Ureter (tissue), 1 donor: Measurements from ENCODE around the gene MYRIP. TPM values are rescaled to one million over a fixed set of nuclear protein-coding genes. Genes with fewer than 3 reads are reported as not detected.

Source experiments
- DNase-seq: peaks from one replicate; pipeline ENCODE4 v3.0.0-alpha.2; 2020; ENCODE audit warnings: low spot score
- total RNA-seq: library from RNA; stranded (reverse); gene quantifications from one replicate; pipeline ENCODE4 v1.2.4, GENCODE V29; 2023
- donor health status: DM: yes; HTN: yes; CAD: no.

MYRIP gene
- total RNA-seq, 1 donor from 2014 or later: 4.8 TPM

DNA sequence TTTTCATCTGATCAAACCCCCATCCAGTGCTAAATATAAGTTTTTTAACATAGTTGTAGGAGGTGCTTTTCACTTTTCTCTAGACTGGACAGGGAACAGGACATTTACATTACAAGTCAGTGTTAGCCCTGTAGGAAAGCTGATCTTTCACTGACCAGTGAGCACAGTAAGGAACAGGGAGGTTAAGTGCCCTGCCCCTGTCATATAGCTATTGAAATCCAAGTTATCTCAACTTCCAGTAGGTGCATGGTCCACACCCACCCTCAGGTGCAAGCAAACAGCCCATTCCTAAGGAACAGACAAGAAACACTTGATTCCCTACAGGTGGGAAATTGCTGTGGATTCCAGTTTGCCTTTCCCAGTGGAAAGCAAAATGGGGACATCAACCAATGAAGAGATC is 421.0 kb downstream of the MYRIP start:
- no peak for DNase-seq

DNA sequence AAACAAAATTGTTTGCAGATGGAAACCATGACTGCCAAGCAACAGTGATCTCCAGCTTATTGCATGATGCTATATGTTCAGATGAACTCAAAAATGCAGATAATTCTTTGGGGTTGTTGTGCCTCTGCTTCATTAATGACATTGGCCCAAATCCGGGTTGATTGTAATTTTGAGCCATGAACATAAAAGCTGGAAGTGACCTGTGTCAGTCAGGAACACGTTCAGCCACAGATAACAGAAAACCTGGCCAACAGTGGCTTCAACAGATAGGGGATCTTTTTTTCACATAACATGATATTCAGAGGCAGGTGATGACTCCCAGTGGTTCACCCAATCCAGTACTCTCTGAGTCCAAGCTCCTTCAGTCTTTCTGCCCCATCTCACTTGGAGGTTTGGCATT is 423.2 kb downstream of the MYRIP start:
- DNase-seq: no peak

DNA sequence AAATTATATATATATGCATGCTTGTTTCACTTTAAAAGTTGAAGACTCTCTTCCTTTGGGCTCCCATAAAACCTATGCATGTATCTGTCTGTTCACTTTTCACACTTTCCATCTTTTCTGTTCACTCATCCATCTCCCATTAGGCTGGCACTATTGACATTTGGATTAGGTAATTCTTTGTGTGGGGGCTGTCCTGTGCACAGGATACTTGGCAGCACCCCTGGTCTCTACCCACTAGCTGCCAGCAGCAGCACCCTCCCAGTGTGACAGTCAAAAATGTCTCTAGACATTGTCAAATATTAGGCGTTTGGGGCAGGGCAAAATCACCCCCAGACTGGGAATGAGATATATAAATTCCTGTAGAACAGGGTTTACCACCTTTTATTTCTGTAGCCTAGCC is 427.8 kb downstream of the MYRIP start:
- no peak for DNase-seq

DNA sequence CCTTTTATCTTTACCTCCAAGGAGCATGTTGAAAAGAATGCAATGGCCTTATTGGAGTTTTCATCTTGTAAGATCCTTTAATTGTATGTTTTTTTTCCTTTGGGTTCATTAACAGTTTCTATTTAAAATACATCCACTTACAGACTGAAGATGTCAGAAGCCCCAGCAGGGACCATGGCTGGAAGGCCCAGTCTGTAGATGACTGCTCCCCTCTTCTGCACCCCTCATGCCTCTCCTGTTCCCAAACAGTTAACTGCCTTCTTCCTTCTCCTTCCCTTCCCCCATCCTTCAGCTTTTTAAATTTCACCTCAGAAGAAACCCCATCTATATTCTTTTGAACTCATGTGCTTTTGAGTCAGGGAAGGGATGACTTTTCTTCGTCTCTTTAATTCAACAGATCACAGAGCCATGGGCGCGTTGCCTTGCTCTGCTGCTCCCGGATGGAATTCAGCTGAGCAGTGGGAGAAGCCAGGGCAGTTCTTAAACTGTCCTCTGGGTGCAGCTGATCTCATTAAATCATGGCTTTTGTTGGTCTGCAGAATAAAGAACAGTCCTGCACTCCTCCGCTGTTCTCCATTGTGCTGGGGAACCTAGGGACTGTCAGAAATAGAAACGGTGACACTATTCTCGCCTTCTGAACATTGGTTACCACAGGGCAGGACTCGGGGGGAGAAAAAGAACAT is 428.6 kb downstream of the MYRIP start:
- no peak for DNase-seq

DNA sequence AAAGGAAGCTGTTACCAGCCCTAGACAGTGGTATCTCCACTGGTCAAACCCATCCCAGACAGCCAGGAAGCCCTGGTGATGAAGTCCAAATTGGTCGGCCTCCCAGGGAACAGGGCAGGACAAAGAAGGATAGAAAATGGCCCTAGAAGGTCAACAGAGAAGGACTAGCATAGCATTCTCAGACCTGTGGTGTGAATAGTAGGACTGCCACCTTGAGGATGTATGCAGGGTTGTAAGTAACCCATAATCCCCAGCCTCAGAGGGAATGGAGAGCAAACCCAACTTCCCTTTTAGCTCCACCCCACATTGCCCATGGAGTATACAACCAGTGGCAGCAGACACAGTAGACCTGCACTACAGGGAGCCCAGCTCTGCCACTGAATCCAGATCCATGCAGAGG is 431.5 kb downstream of the MYRIP start:
- no peak for DNase-seq

DNA sequence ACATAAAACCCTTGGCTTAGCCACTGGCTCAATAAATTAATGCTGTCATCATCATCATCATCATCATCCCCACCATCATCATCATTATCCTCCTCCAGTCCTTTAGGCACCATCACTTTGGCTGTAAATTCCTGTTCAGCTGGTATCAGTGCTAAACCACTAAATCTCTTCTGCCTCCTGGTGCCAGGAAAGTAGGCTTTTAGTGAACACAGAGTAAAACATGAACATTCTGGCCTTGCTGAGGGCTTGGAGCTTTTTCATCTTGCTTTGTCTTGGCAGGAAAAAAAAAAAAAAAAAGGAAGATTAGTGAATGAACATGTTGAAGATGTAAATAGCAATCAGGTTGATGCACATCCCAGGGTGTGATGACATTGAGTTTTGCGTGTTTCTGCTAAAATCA is 432.8 kb downstream of the MYRIP start:
- no peak for DNase-seq

DNA sequence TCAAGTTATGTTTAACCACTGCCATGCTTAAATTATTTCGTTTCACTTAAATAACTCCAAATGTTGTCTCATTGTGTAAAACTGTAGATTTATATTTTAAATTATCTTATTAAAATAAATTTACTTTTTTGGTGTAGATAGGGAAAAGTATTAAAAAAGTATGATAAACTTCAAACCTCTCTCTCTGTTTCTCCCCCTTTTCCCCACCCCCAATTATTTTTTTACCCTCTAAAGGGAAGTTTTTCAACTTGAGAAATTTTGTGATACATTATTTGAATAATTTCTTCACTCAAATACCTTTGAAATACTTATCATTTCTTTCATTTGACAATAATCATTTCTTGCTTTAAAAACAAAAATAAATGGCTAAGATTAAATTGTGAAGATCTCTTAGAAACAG is 433.2 kb downstream of the MYRIP start:
- no peak for DNase-seq

- no peak for DNase-seq
Measured at GRCh38 chr3:40243056-40243455, 433.6 kb downstream of the MYRIP start.

- DNase-seq: no peak
Measured at GRCh38 chr3:40247714-40248454, 438.5 kb downstream of the MYRIP start.

GRCh38 chr3:40248591-40248990 is 439.2 kb downstream of the MYRIP start:
- no peak for DNase-seq

- no peak for DNase-seq
Measured at GRCh38 chr3:40249168-40249567, 439.8 kb downstream of the MYRIP start.

GRCh38 chr3:40254491-40254890 is 445.1 kb downstream of the MYRIP start:
- no peak for DNase-seq

- no peak for DNase-seq
Measured at GRCh38 chr3:40254891-40255290, 445.5 kb downstream of the MYRIP start.

DNA sequence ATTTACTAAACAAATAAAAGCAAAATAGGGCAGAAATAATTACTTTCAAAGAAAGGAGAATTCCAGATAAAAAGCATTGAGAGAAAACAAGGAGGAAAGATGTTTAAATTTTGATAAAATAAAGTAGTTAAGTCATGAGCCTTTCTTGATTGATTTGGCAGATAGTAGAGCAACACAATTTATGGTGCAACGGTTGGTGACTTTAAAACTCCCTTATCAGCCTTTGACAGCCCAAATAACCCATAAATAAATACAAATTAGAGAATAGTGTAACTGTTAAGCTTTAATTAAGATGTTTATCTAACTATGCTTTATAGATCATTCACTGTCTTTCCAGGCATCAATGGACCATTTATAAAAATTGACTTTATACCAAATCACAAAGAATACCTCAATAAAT is 446.1 kb downstream of the MYRIP start:
- DNase-seq: no peak

GRCh38 chr3:40258064-40258463 is 448.7 kb downstream of the MYRIP start:
- no peak for DNase-seq

DNA sequence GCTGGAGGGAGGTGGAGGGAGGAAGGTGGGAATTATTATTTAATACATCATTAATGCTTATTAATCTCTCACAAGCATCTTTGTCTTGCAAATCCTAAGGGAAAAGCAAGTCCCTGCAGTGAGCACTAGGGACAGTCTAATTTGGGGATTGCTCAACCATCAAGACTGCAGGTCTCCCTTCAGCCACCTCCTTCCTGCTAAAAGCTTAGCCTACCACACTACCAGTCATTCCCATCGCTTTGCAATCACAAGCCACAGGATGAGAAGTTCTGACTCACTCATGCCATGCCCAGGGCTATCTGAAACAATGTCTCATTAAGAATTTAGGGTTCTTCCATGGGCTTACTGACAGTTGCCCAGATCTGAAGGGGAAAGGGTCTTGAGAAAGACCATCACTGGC is 449.1 kb downstream of the MYRIP start:
- DNase-seq: no peak

- no peak for DNase-seq
Measured at GRCh38 chr3:40262331-40262730, 452.9 kb downstream of the MYRIP start.

DNA sequence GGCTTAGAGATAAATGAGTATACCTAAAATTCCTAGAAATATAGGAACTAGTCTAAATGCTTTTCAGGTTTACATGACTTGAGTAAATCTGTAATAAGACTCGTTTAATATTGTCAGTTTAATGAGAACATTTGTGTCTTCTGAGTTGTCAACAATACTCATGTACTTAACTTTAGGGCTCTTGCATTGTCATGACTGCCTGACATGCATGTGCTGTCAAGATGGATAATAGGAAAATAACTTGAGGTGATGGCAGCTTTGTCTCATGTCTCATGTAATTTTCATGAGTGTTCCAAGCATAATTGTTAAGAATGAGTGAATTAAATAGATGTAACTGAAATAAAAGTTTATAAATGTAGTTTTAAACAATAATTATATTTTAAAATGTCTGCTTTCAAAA is 455.0 kb downstream of the MYRIP start:
- no peak for DNase-seq

DNA sequence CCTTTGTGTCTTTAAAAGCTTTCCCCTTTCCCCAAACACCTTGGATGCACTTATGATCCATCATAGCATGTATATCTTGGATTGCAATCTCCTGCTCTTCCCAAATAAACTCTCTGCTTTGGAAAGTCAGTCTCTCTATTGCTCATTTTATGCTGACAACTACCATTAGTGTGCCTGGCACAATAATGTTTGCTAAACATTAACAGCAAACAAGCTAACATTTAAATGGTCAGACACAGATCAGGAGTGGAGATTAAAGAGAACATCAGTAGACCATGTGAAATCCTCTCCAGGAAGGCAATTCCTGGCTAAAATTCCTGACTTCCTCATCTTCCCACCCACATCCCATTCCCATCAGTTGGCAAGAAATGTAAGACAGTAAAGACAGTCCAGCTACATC is 455.8 kb downstream of the MYRIP start:
- no peak for DNase-seq

GRCh38 chr3:40267937-40268724 is 458.7 kb downstream of the MYRIP start:
- DNase-seq: no peak

DNA sequence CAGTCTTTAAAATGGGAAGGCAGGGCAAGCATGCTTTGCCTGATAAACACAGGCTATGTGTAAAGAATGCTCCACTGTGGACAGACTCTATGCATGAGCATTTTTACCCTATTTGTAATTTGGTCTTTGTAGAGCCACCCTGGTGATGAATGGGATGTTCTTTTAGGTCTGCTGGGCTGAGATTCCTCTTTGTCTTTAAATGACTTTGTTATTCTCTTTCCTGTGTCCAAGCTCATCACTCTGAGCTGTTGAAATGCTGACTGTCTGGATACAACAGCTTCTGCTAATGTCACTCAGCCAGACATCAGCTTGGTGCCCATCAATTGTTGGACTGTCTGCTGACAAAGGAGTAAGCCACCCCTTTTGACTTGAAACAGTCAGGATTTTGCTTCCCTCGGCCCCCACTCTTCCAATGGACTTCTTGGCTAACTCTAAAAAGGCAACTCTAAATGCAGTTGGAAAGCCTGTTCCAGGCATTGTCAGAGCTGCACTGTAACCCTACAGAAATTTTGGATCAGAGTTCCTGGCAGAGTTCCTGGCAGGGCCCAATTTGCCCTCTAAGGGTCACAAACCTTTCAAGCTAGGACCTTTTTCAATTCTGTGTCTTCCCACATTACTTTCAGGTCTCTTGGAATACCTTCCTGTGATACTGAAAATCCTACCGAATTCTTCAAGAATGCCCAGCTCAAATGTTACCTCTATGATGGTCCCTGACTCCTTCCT is 459.6 kb downstream of the MYRIP start:
- no peak for DNase-seq

DNA sequence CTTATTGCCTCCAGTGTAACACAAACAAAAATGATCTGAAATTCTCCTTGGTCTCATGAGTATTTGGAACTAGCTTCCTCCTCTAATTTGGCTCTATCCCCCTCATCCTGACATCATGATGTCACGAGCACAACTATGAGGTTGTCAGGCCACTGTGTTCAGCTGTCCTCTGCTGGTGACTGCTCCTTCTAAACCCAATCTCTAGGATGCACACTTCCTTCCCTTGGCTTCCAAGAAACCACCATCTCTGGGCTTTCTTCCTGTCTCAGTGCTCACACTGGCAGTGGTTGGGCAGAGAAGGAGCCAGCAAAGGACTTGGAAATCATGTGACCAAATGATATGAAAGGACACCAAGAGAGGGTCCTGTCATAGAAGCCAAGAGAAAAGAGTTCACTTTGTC is 469.4 kb downstream of the MYRIP start:
- DNase-seq: no peak
